ENCODE results near the gene ALG14. TPM values are rescaled to one million over a fixed set of nuclear protein-coding genes. Genes with fewer than 3 reads are reported as not detected.

The ALG14 gene
- total and polyA plus RNA-seq, 2 donors (not counting 3 experiments of a cell fraction or from before 2014, with no cell fraction given), result 2.6 to 8.6 TPM

GRCh38 chr1:94925004-94925403 is 147.7 kb downstream of the ALG14 start:
- no peak overlapping the region for H2AFZ ChIP-seq (ENCODE audit: low read depth, low read length)
- H3K4me3 ChIP-seq (replicated peaks in 1 of 3; ENCODE audit: insufficient read depth in 1 of 3, low read depth in 1 of 3, low read length in 3 of 3), result peak overlapping the region; percentile 75 to 99 (median 90)
- FAIRE-seq, result no peak
- peak overlapping the region; percentile 98 for H3K4me2 ChIP-seq (ENCODE audit: insufficient read depth, low read length)
- POLR2A ChIA-PET, result interaction anchor here (1.0 kb wide), 1 partner anchor 102 kb away, joined by 3 read pairs; no protein-coding TSS in a partner anchor
- H3K79me2 ChIP-seq (ENCODE audit: control insufficient read depth, insufficient read depth, low read length), result peaks cover 64% of the 10 kb centered on the region
- peak overlapping the region; percentile 100 for H3K9ac ChIP-seq (replicated peaks; ENCODE audit: extremely low read depth, insufficient read depth, low read length)
- peaks cover 53% of the 10 kb centered on the region for H3K4me1 ChIP-seq (ENCODE audit: control insufficient read depth, extremely low read depth, insufficient read depth, low read length)
- BruUV-seq (replicated peaks), result no TSS peak
- CTCF ChIA-PET, result interaction anchor here (0.6 to 7.8 kb wide), 6 partner anchors 11 to 118 kb away, joined by 3 to 57 read pairs (median 8); no protein-coding TSS in a partner anchor
- H4K20me1 ChIP-seq (replicated peaks; ENCODE audit: control insufficient read depth, extremely low read depth, insufficient read depth, low read length), result peaks cover 14% of the 10 kb centered on the region
- peaks cover 0 to 2% of the 10 kb centered on the region in 2 experiments for H3K36me3 ChIP-seq (ENCODE audit: control insufficient read depth in 2 of 2, extremely low read depth in 1 of 2, insufficient read depth in 2 of 2, low read length in 2 of 2)
- intact Hi-C loops (cut with micrococcal nuclease) (loop anchor here (1.0 to 5.0 kb wide), 5 partner anchors 20 to 118 kb away; no protein-coding TSS in a partner anchor), dilution Hi-C loops (cut with MboI; ENCODE audit: extremely low pct_ligation_motif_present, low sequenced_read_pairs) (no loop called here)
- H3K9me1 ChIP-seq (replicated peaks; ENCODE audit: control insufficient read depth, extremely low read depth, insufficient read depth, low read length), result no peaks in the 10 kb centered on the region
- peak; percentile 59 for DNase-seq (ENCODE audit: low read depth, low spot score)
- TF ChIP-seq MYC (IDR thresholded peaks at IDR 0.05; ENCODE audit: low read depth, low read length) (no peak), CTCF (IDR thresholded peaks at IDR 0.05; ENCODE audit: extremely low read depth in 1 of 2, insufficient read depth in 1 of 2, low read depth in 1 of 2, low read length in 2 of 2) (no peak)
- H3K27me3 ChIP-seq (ENCODE audit: control insufficient read depth in 2 of 2, insufficient read depth in 2 of 2, low read length in 2 of 2), result no peaks in the 10 kb centered on the region
- H3K9me3 ChIP-seq (replicated peaks; ENCODE audit: control insufficient read depth, insufficient read depth, low read length), result no peaks in the 10 kb centered on the region
- H3K27ac ChIP-seq (ENCODE audit: insufficient read depth, low read depth, low read length), result peak overlapping the region; percentile 100

Other genes starting within 250 kb of the ALG14 start
- 317 and 392 TPM in 2 replicates for gene CNN3, start 145.8 kb downstream of the ALG14 start, total RNA-seq
- 162 and 174 TPM in 2 replicates for gene CNN3, start 145.8 kb downstream of the ALG14 start, polyA plus RNA-seq
- gene TLCD4, start 44.4 kb upstream of the ALG14 start, total RNA-seq, result 0.07 and 0.51 TPM in 2 replicates
- 0.05 and 0.11 TPM in 2 replicates for gene TLCD4, start 44.4 kb upstream of the ALG14 start, polyA plus RNA-seq
- 12.1 and 14.4 TPM in 2 replicates for gene RWDD3, start 161.3 kb upstream of the ALG14 start, total RNA-seq
- 6.7 and 9.3 TPM in 2 replicates for gene RWDD3, start 161.3 kb upstream of the ALG14 start, polyA plus RNA-seq

Data from endothelial cell of umbilical vein (primary cell).